HEK293T (cell line): ENCODE results near the gene F2R.

Experiments used
- ARNT ChIP-seq: fragments of 450-650 bp; IDR thresholded peaks from 2 replicates; pipeline ENCODE4 v1.6.1; 2017; ENCODE audit warnings: mild to moderate bottlenecking
- CTBP1 ChIP-seq: fragments of 450-650 bp; IDR thresholded peaks from 2 replicates; pipeline ENCODE4 v1.6.1; 2016; ENCODE audit warnings: borderline replicate concordance
- ELF4 ChIP-seq: fragments of 450-650 bp; IDR thresholded peaks from 2 replicates; pipeline ENCODE4 v1.6.1; 2017; ENCODE audit warnings: antibody characterized with exemption
- FOXA1 ChIP-seq: fragments of 450-650 bp; IDR thresholded peaks from 2 replicates; pipeline ENCODE4 v1.6.1; 2016; ENCODE audit warnings: mild to moderate bottlenecking
- FOXK2 ChIP-seq: fragments of 450-650 bp; IDR thresholded peaks from 2 replicates; pipeline ENCODE4 v1.6.1; 2016; ENCODE audit warnings: mild to moderate bottlenecking
- SP1 ChIP-seq: fragments of 450-650 bp; IDR thresholded peaks from 2 replicates; pipeline ENCODE4 v1.6.1; 2017
- TARDBP ChIP-seq: fragments of 450-650 bp; IDR thresholded peaks from 2 replicates; pipeline ENCODE4 v1.6.1; 2016

DNA sequence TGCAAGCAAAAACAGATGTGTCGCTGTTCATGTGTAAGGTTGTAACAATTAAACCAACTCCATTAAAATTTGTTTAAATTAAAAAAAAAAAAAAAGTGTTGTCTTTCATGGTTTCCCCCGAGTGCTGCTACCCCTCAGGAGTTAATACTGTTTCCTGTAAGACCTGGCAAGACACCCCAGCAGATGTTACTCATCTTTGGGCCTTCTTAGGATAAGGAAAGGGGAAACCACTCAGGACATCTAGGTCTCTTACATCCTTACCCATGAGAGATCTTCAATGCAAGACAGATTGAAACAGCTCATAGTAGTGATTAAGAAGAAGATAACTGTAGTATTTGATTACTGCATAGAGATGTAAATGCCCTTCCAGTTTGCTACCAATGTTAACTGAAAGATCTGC, 33.5 kb upstream of the F2R start:
- TF ChIP-seq FOXA1 (no peak), FOXK2 (no peak), SP1 (no peak), TARDBP (no peak), CTBP1 (no peak), ELF4 (no peak), ARNT (no peak)
